ENCODE results near the gene DHX30.

Gene DHX30

GRCh38 chr3:47888986-47889757, 86.2 kb downstream of the DHX30 start (continued):
- TF ChIP-seq, protein P1, sequence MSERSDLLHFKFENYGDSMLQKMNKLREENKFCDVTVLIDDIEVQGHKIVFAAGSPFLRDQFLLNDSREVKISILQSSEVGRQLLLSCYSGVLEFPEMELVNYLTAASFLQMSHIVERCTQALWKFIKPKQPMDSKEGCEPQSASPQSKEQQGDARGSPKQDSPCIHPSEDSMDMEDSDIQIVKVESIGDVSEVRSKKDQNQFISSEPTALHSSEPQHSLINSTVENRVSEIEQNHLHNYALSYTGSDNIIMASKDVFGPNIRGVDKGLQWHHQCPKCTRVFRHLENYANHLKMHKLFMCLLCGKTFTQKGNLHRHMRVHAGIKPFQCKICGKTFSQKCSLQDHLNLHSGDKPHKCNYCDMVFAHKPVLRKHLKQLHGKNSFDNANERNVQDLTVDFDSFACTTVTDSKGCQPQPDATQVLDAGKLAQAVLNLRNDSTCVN (tag by site-specific recombination; optimal IDR thresholded peaks at IDR 0.05), result no peak
- TF ChIP-seq GLIS2 (tag by site-specific recombination; IDR thresholded peaks at IDR 0.05) (no peak), ZNF132 (tag by site-specific recombination; IDR thresholded peaks at IDR 0.05; ENCODE audit: borderline replicate concordance) (no peak), ZNF19 (tag by site-specific recombination; IDR thresholded peaks at IDR 0.05; ENCODE audit: low read depth) (no peak), TCF7L2 (IDR thresholded peaks at IDR 0.05; ENCODE audit: borderline replicate concordance, low read depth, low read length) (no peak), ZNF223 (tag by site-specific recombination; IDR thresholded peaks at IDR 0.05) (no peak), ZNF114 (tag by site-specific recombination; IDR thresholded peaks at IDR 0.05) (no peak), ZNF791 (tag by site-specific recombination; IDR thresholded peaks at IDR 0.05) (no peak), OVOL3 (tag by site-specific recombination; IDR thresholded peaks at IDR 0.05) (no peak), ZNF146 (tag by site-specific recombination; IDR thresholded peaks at IDR 0.05) (no peak)

GRCh38 chr3:47890126-47890827, 87.3 kb downstream of the DHX30 start:
- ChIA-PET POLR2A (no interaction called here), CTCF (interaction anchor here (0.9 to 1.7 kb wide), 2 partner anchors 53 to 100 kb away, joined by 3 to 4 read pairs; no protein-coding TSS in a partner anchor)
- Histone ChIP-seq H3K4me3 (ENCODE audit: low read depth, low read length) (no peak overlapping the region), H3K36me3 (ENCODE audit: control insufficient read depth in 2 of 2, insufficient read depth in 1 of 2, low read length in 2 of 2) (peaks cover 0 to 33% of the 10 kb centered on the region in 2 experiments; a peak in 1 of 3 replicates), H3K9me3 (ENCODE audit: control insufficient read depth, insufficient read depth, low read depth, low read length) (no peaks in the 10 kb centered on the region), H3K27ac (ENCODE audit: extremely low read depth, low read depth, low read length) (no peak overlapping the region), H3K4me1 (ENCODE audit: control insufficient read depth, insufficient read depth, low read length) (no peaks in the 10 kb centered on the region)
- no peak for TF ChIP-seq ZFP37 (tag by site-specific recombination; IDR thresholded peaks at IDR 0.05)
- no peak for TF ChIP-seq SETDB1 (IDR thresholded peaks at IDR 0.05; ENCODE audit: insufficient read length, low read length)
- TF ChIP-seq ZNF239 (tag by site-specific recombination; IDR thresholded peaks at IDR 0.05), result no peak
- no peak for TF ChIP-seq ZNF311 (tag by site-specific recombination; IDR thresholded peaks at IDR 0.05; ENCODE audit: borderline replicate concordance)
- no peak for TF ChIP-seq ZNF423 (tag by site-specific recombination; IDR thresholded peaks at IDR 0.05)
- TF ChIP-seq, protein P2, sequence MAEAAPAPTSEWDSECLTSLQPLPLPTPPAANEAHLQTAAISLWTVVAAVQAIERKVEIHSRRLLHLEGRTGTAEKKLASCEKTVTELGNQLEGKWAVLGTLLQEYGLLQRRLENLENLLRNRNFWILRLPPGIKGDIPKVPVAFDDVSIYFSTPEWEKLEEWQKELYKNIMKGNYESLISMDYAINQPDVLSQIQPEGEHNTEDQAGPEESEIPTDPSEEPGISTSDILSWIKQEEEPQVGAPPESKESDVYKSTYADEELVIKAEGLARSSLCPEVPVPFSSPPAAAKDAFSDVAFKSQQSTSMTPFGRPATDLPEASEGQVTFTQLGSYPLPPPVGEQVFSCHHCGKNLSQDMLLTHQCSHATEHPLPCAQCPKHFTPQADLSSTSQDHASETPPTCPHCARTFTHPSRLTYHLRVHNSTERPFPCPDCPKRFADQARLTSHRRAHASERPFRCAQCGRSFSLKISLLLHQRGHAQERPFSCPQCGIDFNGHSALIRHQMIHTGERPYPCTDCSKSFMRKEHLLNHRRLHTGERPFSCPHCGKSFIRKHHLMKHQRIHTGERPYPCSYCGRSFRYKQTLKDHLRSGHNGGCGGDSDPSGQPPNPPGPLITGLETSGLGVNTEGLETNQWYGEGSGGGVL (tag by site-specific recombination; IDR thresholded peaks at IDR 0.05), result no peak
- no peak for TF ChIP-seq ZNF354C (tag by site-specific recombination; IDR thresholded peaks at IDR 0.05; ENCODE audit: borderline replicate concordance, low read depth)
- TF ChIP-seq HOXA7 (CRISPR knock-in tag; IDR thresholded peaks at IDR 0.05; ENCODE audit: borderline replicate concordance), result no peak
- TF ChIP-seq ZFP3 (tag by site-specific recombination; IDR thresholded peaks at IDR 0.05; ENCODE audit: low read depth), result no peak
- no peak for TF ChIP-seq ZEB2 (tag by site-specific recombination; IDR thresholded peaks at IDR 0.05)
- TF ChIP-seq SCRT2 (tag by site-specific recombination; IDR thresholded peaks at IDR 0.05), result no peak
- TF ChIP-seq ZNF549 (tag by site-specific recombination; IDR thresholded peaks at IDR 0.05), result no peak
- TF ChIP-seq ZNF302 (tag by site-specific recombination; IDR thresholded peaks at IDR 0.05; ENCODE audit: low read depth), result no peak
- TF ChIP-seq ZNF501 (tag by site-specific recombination; IDR thresholded peaks at IDR 0.05), result no peak
- TF ChIP-seq ZBTB17 (tag by site-specific recombination; IDR thresholded peaks at IDR 0.05), result no peak
- no peak for TF ChIP-seq ZNF510 (tag by site-specific recombination; IDR thresholded peaks at IDR 0.05; ENCODE audit: insufficient replicate concordance)
- TF ChIP-seq ZNF140 (tag by site-specific recombination; IDR thresholded peaks at IDR 0.05), result no peak
